Daoy (cell line): ENCODE results near the gene ADCY5. TPM values are rescaled to one million over a fixed set of nuclear protein-coding genes. Genes with fewer than 3 reads are reported as not detected.
"Not testable (repeated sequence)": the region's sequence is repeated elsewhere in the genome, so short reads cannot be mapped to it uniquely, and the experiment has no call there.

Experiments used
- DNase-seq: peaks from one replicate; pipeline ENCODE4 v3.0.0-alpha.2; 2015; ENCODE audit warnings: low read depth
- total RNA-seq: library from RNA; depleted of rRNA; stranded (reverse); fragments of >200 nt; shearing (Covaris generic); gene quantifications from 2 replicates; pipeline ENCODE4 v1.2.3, GENCODE V29; 2014; rRNA removed

ADCY5 gene
- 0.06 TPM in 1 of 2 replicates, not detected in the other for total RNA-seq

- peak; percentile 30 for DNase-seq
These were observed at the start of gene ADCY5 for GRCh38 chr3:123448536-123449101. ADCY5 (minus strand) TSS chr3:123449090; CDS start chr3:123448545, 545 bp downstream.

DNA sequence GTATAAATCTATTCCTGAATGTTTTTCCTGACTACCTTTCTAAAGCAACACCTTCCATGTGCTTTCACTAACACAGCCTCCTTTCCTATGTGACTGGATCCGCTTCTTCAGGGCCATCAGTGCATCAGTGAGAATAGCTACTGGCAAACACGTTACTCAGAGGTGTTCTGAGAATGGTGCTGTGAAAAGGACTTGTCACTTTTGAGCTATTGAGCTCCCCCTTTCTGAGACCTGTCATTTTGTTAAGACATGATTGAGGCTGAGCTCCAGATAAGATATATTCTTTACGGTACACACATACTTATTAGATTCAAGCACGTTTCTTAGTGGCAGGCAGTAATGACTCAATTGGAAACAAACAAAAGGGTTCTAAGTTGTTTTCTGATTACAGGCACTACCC, 45.0 kb upstream of the ADCY5 start:
- no peak for DNase-seq

- DNase-seq, result no peak
These were observed 43.2 kb upstream of the ADCY5 start for GRCh38 chr3:123491966-123492587.

DNA sequence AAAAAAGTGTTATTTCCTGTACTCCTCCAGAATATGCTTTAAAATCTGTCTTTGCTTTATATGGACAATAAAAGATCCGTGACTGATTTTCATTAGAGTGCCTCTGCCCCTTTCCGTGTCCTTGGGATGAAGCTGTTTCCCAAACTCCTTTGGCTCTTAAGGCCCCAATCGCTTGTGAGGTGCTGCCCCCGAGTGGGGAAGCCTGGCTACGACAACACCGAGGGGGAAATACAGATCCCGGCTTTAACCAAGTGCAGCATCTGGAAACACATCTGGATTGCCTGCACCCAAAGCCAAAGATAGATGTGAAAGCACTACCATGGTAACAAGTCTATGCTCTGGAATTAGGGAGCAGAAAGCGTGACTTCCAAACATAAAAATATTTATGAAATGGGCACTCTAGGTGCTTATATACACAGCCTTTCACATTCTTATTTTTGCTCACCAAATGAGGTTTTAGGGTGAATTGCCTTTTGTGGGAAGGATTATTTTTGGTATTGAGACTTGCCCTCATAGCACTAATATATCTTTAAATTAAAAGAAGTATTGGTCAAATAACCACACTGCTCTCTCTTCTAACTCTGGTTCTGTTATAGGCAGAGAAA, 40.6 kb upstream of the ADCY5 start:
- DNase-seq, result peak; percentile 63

GRCh38 chr3:123488645-123489347, 39.9 kb upstream of the ADCY5 start:
- DNase-seq, result no peak

DNA sequence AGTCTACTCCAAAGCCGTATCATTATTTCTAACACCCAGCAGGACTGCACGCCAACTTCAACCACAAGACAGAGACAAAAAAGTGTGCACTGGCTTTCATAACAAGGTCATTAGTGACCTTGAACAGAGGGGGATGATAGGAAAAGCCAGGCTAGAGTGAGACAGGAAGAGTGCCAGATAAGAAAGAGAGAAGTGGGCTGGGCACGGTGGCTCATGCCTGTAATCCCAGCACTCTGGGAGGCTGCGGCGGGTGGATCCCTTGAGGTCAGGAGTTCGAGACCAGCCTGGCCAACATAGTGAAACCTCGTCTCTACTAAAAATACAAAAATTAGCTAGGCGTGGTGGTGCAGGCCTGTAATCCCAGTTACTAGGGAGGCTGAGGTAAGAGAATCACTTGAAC, 38.2 kb upstream of the ADCY5 start:
- not testable (repeated sequence) for DNase-seq

GRCh38 chr3:123486460-123486859, 37.6 kb upstream of the ADCY5 start:
- no peak for DNase-seq

DNA sequence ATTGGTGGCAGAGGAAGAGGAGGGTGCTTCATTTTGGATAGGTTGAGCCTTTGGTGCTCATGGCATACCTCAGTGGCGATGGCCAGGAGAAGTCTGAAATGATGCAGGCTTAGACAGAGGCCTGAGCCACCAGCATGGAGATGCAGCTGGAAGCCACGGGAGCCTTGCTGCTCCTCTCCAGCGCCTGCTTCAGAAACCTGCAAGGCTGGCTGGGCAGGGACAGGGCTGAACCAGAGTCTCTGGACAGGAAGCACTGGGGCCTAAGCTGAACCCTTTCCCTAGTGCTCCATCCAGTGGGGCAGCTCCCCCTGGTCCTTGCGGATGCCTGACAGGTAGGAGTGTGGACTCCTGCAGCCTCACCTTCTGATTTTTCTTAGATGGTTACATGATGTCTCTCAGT, 36.7 kb upstream of the ADCY5 start:
- no peak for DNase-seq

DNA sequence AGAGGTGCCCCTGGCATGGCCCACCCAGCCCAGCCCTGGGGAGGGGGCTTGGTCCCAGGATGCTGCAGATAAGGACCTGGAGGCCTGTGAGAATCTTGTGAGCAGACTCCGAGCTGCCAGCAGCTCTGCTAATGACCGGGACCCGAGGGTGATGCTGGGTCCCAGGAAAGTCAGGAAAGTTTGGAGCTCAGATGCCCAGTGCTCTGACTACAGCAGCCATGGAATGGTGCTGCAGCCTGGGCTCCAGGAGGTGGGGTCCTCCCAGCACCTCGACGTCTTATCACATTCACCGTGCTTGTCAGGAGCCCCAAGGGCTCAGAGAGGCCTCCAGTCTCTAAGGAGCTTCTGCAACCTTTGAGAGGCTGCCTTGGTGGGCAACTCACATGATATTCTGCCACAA, 34.3 kb upstream of the ADCY5 start:
- DNase-seq, result no peak

DNA sequence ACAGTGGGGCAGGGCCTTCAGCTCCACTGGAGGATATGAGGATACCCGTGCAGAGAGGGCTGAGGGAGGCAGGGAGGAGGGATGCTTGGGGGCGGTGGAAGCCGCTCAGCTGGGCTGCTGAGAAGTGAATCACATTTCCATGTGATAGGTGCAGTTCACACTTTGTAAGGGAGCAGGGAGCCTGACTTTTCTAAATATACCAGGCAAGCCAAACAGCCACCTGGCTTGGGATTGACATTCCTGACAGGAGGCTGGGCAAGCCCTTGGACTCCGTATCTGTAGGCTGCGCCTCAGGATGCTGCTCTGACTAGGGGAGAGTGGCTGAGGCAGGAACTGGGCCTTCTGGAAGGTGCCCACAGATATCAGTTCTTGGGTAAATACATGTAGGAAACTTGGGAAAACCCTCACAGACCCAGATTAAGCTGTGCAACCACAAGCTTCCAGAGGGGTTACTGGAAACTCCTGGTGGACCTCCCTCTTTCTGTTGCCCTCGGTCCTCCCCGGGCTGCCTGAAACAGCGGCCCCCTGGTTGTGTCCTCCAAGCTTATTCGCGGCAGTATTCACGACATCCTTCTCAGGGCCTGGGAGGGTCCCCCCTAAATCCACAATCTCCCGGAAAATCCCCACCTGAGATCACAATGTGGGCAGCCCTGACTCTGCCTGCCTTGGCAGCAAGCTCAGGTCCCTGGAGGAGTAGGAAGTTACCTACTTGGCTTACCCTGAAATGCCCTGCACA, 33.0 kb upstream of the ADCY5 start:
- DNase-seq, result no peak

- DNase-seq, result no peak
These were observed 32.2 kb upstream of the ADCY5 start for GRCh38 chr3:123481071-123481470.

GRCh38 chr3:123480428-123480827, 31.5 kb upstream of the ADCY5 start:
- DNase-seq, result no peak

DNA sequence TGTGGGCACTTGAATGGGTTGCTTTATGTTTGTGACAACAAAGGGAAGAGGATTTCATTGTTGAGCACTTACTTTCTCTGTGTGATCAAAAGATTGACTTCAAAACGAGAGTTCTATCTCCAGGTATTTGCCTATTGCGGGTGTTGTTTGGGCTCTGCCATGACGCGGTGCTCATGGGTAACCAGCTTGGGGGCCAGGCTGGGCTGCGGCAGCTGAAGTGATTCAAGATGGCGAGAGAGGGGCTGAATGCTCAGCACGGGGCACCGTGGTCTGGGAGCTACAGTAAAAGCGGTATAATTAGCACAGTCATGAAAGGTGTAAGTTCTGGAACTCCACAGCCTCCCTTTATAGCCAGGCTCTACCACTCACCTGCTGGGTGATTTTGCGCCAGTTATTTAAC, 31.0 kb upstream of the ADCY5 start:
- no peak for DNase-seq

GRCh38 chr3:123478314-123478713, 29.4 kb upstream of the ADCY5 start:
- no peak for DNase-seq

DNA sequence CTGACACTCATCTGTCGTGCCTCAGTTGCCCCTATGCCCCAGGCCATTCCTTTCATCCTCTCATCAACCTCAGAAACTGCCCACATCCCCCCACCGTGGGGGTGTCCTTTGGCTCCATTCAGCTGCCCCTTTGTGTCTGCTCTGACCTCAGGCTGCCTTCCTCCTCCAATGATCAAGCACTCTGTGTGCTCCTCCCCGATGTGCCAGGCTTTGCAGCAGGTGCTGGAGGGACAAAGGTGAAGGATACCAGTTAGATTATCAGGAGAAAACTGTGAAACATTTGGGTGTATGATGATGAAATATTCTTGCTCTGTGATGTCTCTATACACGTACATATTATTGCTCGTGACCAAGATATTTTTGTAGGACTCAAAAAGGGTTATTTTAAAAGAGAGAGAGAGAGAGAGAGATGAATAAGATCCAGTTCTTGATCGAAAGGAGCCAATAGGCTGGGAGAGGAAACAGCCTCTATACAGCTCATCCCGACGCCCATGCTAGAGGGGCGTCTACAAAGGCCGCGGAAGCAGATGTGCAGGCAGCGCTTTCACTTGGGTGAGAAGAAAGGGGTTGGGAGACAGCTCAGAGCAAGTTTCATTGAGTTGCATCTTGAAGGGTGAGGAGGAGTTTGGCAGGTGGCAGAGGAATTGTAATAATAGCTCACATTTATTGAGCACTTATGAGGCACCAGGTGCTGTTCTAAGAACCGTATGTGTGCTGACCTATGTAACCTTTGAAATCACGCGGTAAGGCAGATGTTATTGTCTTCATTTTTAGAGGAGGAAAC, 28.3 kb upstream of the ADCY5 start:
- no peak for DNase-seq

- DNase-seq, result no peak
These were observed 26.9 kb upstream of the ADCY5 start for GRCh38 chr3:123475786-123476185.

DNA sequence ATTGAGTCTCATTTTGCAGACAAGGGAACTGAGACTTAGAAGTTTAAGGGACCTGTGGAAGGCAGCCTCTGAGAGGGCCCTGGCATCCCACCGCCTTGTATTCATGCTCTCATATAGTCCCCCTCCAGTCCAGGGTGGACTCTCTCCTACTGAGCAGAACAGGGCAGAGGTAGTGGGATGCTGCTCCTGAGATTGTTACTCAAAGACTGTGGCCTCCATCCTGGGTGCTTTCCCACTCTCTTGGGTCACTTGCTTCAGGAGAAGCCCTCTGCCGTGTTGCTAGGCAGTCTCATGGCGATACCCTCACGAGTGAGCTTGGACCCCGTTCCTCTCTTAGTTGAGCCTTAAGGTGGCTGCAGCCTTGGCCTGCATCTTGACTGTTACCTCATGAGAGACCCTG, 22.2 kb upstream of the ADCY5 start:
- no peak for DNase-seq

DNA sequence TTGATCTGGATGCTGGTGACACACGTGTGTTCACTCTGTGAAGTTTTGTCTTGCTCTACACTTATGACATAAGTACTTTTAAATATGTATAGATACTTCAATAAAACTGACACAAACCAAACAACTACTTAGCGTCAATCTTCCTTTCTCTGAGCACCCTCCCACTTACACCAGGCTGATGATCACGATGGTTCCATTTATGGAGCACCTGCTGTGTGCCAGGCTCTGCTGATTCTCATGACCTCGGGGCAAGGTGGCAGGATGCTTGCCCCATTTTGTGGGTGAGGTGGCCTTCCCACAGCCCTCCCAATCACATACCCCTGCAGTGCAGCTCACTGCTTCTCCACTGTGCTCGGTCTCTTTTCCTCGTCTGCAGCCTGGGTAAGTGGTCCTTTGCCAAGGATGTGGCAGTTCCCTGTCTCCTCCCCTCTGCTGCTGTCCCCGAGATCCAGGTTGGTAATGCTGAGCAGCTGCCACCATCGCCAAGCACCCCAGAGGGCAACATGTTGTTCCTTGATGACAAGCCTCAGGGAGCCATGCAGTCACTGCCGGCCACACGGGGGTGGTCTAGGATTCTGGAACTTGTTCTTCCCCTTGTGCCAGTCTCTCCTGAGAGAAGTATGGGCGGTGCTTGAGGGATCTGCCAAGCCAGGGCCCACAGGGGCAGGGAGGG, 20.6 kb upstream of the ADCY5 start:
- no peak for DNase-seq

DNA sequence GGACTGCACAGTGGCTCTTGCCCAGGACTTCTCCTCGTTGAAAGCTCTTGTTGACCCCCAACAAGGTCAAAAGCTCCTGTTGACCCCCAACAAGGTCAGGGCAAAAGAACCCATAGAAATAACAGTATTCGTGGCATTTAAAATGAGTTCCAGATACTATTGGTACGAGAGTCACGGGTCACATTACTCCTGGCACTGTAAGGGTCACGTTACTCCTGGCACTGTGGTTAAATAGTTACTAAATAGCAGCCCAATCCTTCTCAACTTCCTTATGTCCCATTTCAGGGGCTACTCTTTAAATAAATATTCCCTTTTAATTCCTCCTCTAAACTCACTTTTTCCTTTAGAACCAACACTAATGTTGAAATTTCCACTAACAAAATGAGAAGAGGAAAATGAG, 18.2 kb upstream of the ADCY5 start:
- DNase-seq, result no peak

DNA sequence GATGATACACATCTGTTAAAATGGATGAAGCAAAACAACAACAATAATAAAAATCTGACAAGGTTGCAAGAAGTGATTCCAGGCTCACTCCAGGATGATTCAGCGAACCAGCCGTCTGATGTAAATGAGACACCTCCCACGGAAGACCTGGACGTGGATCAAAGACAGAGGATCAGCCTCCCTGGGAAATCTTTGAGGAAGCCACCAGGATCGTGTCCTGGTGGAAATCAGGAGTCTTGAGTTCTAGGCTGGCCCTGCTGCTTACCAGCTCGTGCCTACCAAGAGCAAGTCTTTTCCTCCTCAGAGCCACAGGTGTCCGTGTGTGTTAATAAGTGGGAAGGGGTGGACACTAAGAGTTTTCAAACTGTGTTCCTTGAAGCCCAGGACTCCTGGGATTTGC, 15.3 kb upstream of the ADCY5 start:
- no peak for DNase-seq

DNA sequence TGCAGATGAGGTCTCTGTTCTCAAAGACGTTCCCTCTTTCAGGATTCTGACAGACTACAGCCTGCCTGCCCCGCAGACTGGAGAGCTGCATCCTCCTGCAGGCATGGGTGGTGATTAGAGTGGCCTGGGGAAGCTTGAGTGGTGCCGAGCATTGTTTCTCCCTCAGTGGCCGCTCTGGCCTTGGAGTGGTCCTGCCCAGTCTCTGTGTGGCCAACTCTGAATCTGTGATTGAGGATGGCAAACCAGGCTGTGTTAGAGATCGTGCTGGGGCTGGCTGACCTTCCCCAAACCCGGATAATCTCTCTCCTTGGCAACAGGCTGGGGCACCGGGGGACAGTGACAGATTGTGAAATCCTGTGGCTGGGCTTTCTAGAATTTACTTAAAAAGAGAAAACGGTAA, 11.0 kb upstream of the ADCY5 start:
- no peak for DNase-seq
